GM12875 (cell line): ENCODE data around the gene DGKB.

ENCODE experiments used
- H3K4me3 ChIP-seq: one replicate; pipeline ENCODE4 v1.5.1; 2011; ENCODE audit warnings: low read depth, low read length, control low read depth
- TF ChIP-seq, protein P1 (sequence below): IDR thresholded peaks from 2 replicates; pipeline ENCODE4 v1.5.1; 2011; ENCODE audit warnings: low read depth, mild to moderate bottlenecking, control low read depth, inconsistent platforms, low read length, moderate library complexity, borderline replicate concordance; ENCODE audit not compliant: insufficient read depth

DGKB gene

DNA sequence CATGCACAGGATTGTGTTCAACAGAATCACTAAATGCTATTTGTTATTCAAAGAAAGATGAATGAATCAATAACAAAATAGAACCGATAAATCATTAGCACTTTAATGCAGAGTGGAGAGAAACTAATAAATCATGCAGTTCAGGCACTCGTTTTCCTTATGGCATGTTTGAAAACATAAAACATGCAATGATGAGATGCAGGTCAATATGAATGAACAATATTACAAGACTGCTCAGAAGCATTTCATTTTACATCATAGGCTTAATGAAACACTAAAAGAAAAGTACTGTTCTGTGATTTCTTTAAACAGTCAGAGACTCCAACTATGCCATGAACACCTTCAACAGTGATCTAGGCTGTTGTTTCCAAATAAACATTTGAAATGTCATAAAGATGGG is 755.0 kb downstream of the DGKB start:
- no peak overlapping the region for H3K4me3 ChIP-seq

DNA sequence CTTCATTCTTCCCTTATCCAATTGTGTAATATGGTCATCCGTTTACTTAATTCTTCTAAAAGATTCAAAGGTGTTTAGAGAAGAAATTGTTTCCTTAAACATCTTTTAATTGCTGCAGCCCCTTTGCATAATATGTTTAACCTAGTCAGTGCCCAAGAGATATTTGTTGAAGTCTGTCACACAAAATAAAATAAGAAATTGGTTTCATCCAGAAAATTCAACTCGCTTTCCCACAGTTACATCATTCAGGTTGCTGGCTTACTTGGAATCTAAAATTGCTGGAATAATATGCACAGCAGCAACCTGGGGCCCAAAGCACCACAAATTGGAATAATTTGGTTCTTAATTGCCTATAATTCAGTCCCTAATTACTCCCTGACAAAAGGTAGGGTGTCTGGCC is 758.0 kb downstream of the DGKB start:
- TF ChIP-seq, protein P1, sequence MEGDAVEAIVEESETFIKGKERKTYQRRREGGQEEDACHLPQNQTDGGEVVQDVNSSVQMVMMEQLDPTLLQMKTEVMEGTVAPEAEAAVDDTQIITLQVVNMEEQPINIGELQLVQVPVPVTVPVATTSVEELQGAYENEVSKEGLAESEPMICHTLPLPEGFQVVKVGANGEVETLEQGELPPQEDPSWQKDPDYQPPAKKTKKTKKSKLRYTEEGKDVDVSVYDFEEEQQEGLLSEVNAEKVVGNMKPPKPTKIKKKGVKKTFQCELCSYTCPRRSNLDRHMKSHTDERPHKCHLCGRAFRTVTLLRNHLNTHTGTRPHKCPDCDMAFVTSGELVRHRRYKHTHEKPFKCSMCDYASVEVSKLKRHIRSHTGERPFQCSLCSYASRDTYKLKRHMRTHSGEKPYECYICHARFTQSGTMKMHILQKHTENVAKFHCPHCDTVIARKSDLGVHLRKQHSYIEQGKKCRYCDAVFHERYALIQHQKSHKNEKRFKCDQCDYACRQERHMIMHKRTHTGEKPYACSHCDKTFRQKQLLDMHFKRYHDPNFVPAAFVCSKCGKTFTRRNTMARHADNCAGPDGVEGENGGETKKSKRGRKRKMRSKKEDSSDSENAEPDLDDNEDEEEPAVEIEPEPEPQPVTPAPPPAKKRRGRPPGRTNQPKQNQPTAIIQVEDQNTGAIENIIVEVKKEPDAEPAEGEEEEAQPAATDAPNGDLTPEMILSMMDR, result no peak
- no peak overlapping the region for H3K4me3 ChIP-seq

More for the DNA sequence above, 755.0 kb downstream of the DGKB start:
- TF ChIP-seq, protein P1, result no peak

DNA sequence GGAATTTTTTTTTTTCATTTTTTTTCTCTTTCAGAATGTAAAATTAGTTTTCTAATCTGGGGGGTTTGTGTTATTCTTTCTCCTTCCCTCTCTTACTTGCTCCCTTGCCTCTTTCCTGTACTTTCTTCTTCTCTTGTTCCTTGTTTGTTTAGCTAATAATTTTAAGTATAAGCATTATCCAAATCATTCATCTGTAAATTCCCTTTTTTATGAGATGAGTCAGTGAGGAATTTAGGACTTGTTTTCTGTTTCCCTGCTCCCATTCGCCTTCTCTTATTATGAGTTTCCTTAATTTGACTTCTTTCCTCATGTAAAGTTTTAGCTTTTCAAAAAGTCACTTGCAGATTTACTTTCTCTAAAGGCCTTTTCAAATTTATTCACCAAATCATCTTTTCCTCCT is 758.4 kb downstream of the DGKB start:
- H3K4me3 ChIP-seq, result no peak overlapping the region

DNA sequence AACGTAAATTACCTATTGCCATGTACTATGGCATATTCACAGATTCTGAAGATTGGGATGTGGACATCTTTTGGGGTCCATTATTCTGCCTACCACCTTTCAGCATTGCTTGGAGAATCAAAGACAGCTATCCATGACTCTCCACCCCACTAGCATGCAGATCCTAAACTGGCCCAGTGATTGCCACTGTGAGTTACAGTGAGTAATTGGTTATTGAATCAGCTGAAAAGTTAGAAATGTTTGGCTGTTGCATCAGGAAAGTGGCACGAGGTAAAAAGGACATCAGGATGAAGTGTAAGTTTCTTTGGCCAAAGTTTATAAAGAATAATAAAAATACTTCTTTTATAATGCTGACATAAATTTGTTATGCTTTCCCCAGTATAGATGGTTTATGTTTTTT is 764.9 kb downstream of the DGKB start:
- no peak overlapping the region for H3K4me3 ChIP-seq
- TF ChIP-seq, protein P1, result no peak

More for the DNA sequence above, 758.4 kb downstream of the DGKB start:
- TF ChIP-seq, protein P1, result no peak

DNA sequence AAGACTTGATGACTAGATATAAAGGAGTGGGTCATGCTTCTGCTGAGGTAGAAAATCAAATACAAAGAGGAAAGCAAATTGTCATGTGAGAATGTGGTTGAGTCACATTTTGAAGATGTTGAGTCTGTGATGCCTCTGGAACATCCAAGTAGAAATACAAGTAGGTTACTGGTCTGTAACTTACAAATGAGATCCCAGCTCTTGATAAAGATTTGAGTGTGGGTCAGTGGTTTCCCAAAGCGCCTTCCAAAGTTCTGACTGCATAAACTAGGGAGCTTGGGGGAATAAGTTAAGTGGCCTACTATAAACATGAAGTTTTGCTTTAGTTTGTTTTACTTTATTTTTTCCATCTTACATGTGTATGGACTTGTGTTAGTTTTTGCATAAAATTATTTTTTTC is 768.8 kb downstream of the DGKB start:
- no peak overlapping the region for H3K4me3 ChIP-seq
- TF ChIP-seq, protein P1, result no peak

DNA sequence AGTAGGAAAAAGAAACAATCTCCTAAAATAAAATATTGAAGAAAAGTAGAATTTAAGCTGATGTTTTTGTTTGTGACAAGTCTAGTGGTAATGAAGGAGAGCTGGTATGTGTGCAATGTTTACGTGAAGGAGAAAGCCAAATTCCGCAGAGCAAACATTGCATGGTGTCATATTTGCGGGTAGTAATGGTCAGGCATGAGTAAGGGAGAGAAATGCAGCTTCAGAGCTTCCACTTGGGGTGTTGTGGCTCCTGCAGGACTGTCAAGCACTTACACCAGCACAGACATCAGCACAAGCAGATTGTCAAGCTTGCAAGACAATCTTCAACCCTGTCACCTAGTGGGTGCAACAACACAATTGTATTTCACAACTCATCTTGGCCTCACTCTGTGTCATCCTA is 776.6 kb downstream of the DGKB start:
- H3K4me3 ChIP-seq, result no peak overlapping the region
- TF ChIP-seq, protein P1, result no peak

DNA sequence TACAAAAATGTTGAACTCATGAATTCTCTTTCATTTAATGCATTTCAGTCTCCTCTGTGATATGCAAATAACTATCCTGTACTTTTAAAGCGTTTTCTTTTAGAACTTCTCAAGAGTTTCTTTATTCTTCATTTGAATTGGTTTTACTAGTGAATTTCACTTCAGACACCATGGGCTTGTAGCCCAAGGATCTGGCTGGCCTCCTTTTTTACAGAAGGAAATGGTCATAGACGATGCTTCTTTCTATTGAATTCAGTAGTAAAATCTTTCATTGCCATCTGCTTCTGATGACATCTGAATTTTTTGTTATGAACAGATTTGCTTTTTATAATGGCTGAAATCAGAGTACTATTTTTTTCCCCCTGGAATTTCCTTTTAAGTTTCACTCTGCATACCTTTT is 777.8 kb downstream of the DGKB start:
- H3K4me3 ChIP-seq, result no peak overlapping the region
- TF ChIP-seq, protein P1, result no peak
